DOHH2 (cell line): ENCODE results near the gene LILRA5.

Experiments used
- H3F3A ChIP-seq: fragments of 200-600 bp; sonication (generic), shearing (Covaris generic); 2 replicates; pipeline ENCODE4 v1.6.0; 2016; ENCODE audit warnings: antibody characterized with exemption, mild to moderate bottlenecking; ENCODE audit not compliant: control insufficient read depth, insufficient read depth
- H3K27ac ChIP-seq: fragments of 200-600 bp; sonication (generic); 2 replicates; pipeline ENCODE4 v1.5.1; 2014; ENCODE audit warnings: low read depth, mild to moderate bottlenecking, low read length, moderate library complexity
- H3K27me3 ChIP-seq: fragments of 200-600 bp; sonication (generic); 2 replicates; pipeline ENCODE4 v1.6.1; 2014; ENCODE audit warnings: mild to moderate bottlenecking, low read length, mixed read lengths; ENCODE audit not compliant: control insufficient read depth
- H3K36me3 ChIP-seq: fragments of 200-600 bp; sonication (generic); 2 replicates; pipeline ENCODE4 v1.6.1; 2014; ENCODE audit warnings: mild to moderate bottlenecking, low read length, moderate library complexity, mixed read lengths; ENCODE audit not compliant: control insufficient read depth
- H3K4me1 ChIP-seq: fragments of 200-600 bp; sonication (generic); 2 replicates; pipeline ENCODE4 v1.6.1; 2014; ENCODE audit warnings: mild to moderate bottlenecking, low read length, mixed read lengths; ENCODE audit not compliant: control insufficient read depth
- H3K4me2 ChIP-seq: fragments of 200-600 bp; sonication (generic); 2 replicates; pipeline ENCODE4 v1.6.0; 2014; ENCODE audit warnings: mild to moderate bottlenecking, low read length, moderate library complexity
- H3K4me3 ChIP-seq: fragments of 200-600 bp; sonication (generic); 2 replicates; pipeline ENCODE4 v1.5.1; 2014; ENCODE audit warnings: mild to moderate bottlenecking, low read length, mixed read lengths
- H3K79me2 ChIP-seq: fragments of 200-600 bp; sonication (generic); 2 replicates; pipeline ENCODE4 v1.6.1; 2014; ENCODE audit warnings: mild to moderate bottlenecking, low read length, mixed read lengths; ENCODE audit not compliant: control insufficient read depth
- H3K9me2 ChIP-seq: fragments of 200-600 bp; sonication (generic); replicated peaks from 2 replicates; pipeline ENCODE4 v1.6.1; 2014; ENCODE audit warnings: mild to moderate bottlenecking, low read length, mixed read lengths; ENCODE audit not compliant: control insufficient read depth
- H3K9me3 ChIP-seq: fragments of 200-600 bp; sonication (generic); 2 replicates; pipeline ENCODE4 v1.6.1; 2014; ENCODE audit warnings: antibody characterized with exemption, low read length, mixed read lengths; ENCODE audit not compliant: control insufficient read depth, insufficient read depth
- H4K20me1 ChIP-seq: fragments of 200-600 bp; sonication (generic); 2 replicates; pipeline ENCODE4 v1.6.0; 2014; ENCODE audit warnings: low read depth, mild to moderate bottlenecking, antibody characterized with exemption, low read length, moderate library complexity; ENCODE audit not compliant: control insufficient read depth, insufficient read depth
- CTCF ChIP-seq: fragments of 200-600 bp; sonication (generic); IDR thresholded peaks from one replicate; pipeline ENCODE4 v1.5.1; 2014; ENCODE audit warnings: antibody characterized with exemption, mild to moderate bottlenecking, low read depth, low read length; ENCODE audit not compliant: poor library complexity, severe bottlenecking
- EZH2phosphoT487 ChIP-seq: fragments of 200-600 bp; sonication (generic); IDR thresholded peaks from 2 replicates; pipeline ENCODE4 v1.6.1; 2017; ENCODE audit warnings: borderline replicate concordance, mild to moderate bottlenecking, antibody characterized with exemption, low read length, moderate library complexity, mixed read lengths

The LILRA5 gene

GRCh38 chr19:54316746-54317107 is 3.8 kb upstream of the LILRA5 start:
- Histone ChIP-seq H3K27me3 (peaks cover 42% of the 10 kb centered on the region), H3K36me3 (no peaks in the 10 kb centered on the region), H3K4me1 (peaks cover 7% of the 10 kb centered on the region), H3K79me2 (no peaks in the 10 kb centered on the region), H3K9me2 (no peaks in the 10 kb centered on the region), H3K9me3 (no peaks in the 10 kb centered on the region), H3F3A (no peaks in the 10 kb centered on the region), H3K4me2 (no peak overlapping the region), H3K4me3 (no peak overlapping the region), H4K20me1 (no peaks in the 10 kb centered on the region), H3K27ac (no peak overlapping the region)
- TF ChIP-seq CTCF, result no peak
- no peak for TF ChIP-seq EZH2phosphoT487

- no peak overlapping the region for H3K4me3 ChIP-seq
- no peaks in the 10 kb centered on the region for H4K20me1 ChIP-seq
- H3K79me2 ChIP-seq, result no peaks in the 10 kb centered on the region
- H3K9me3 ChIP-seq, result no peaks in the 10 kb centered on the region
- H3K4me1 ChIP-seq, result peaks cover 7% of the 10 kb centered on the region
- no peaks in the 10 kb centered on the region for H3K36me3 ChIP-seq
- H3K9me2 ChIP-seq, result no peaks in the 10 kb centered on the region
- TF ChIP-seq EZH2phosphoT487, result no peak
- TF ChIP-seq CTCF, result no peak
- no peaks in the 10 kb centered on the region for H3F3A ChIP-seq
- no peak overlapping the region for H3K4me2 ChIP-seq
- no peak overlapping the region for H3K27ac ChIP-seq
- H3K27me3 ChIP-seq, result peaks cover 46% of the 10 kb centered on the region
These were observed 3.0 kb upstream of the LILRA5 start for GRCh38 chr19:54315956-54316355.

- Histone ChIP-seq H3K4me1 (no peaks in the 10 kb centered on the region), H3F3A (no peaks in the 10 kb centered on the region), H3K9me3 (no peaks in the 10 kb centered on the region), H3K27ac (no peak overlapping the region), H3K27me3 (peaks cover 37% of the 10 kb centered on the region), H3K4me2 (no peak overlapping the region), H4K20me1 (no peaks in the 10 kb centered on the region), H3K79me2 (no peaks in the 10 kb centered on the region), H3K36me3 (no peaks in the 10 kb centered on the region), H3K4me3 (no peak overlapping the region), H3K9me2 (no peaks in the 10 kb centered on the region)
- TF ChIP-seq CTCF, result no peak
- TF ChIP-seq EZH2phosphoT487, result no peak
These were observed 955 bp downstream of the LILRA5 start for GRCh38 chr19:54312011-54312410.

- Histone ChIP-seq H3K79me2 (no peaks in the 10 kb centered on the region), H3K36me3 (no peaks in the 10 kb centered on the region), H4K20me1 (no peaks in the 10 kb centered on the region), H3K9me2 (no peaks in the 10 kb centered on the region), H3K4me2 (no peak overlapping the region), H3K27me3 (peaks cover 37% of the 10 kb centered on the region), H3F3A (no peaks in the 10 kb centered on the region), H3K4me1 (no peaks in the 10 kb centered on the region), H3K9me3 (no peaks in the 10 kb centered on the region), H3K27ac (no peak overlapping the region), H3K4me3 (no peak overlapping the region)
- no peak for TF ChIP-seq EZH2phosphoT487
- TF ChIP-seq CTCF, result no peak
These were observed 1.5 kb downstream of the LILRA5 start for GRCh38 chr19:54311486-54311885.
